RPMI8226 (cell line): ENCODE results near the gene CCDC12.
"Not testable (repeated sequence)": the region's sequence is repeated elsewhere in the genome, so short reads cannot be mapped to it uniquely, and the experiment has no call there.

Experiments used
- DNase-seq: peaks from one replicate; pipeline ENCODE4 v3.0.0-alpha.2; 2015

The CCDC12 gene

GRCh38 chr3:46978381-46978780 lies 1.8 kb upstream of the CCDC12 start:
- no peak for DNase-seq

DNA sequence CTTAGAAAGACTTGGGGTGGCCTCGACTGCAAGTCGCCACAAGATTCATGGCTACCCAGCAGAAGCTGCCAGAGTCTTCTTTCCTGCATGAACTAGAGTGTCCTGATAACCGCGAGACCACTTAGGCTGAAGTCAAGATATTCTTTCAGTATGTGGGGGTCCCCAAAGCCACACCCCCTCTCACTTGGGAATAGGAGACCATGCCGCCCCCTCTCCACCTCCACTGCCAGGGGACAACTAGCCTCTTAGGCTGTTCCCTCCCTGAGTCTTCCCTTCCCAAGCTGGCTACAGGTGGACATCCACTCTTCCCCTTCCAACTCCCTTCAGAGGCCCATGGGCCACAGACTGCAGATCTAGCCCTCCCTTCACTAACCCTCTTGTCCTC lies 1.3 kb upstream of the CCDC12 start:
- no peak for DNase-seq

DNA sequence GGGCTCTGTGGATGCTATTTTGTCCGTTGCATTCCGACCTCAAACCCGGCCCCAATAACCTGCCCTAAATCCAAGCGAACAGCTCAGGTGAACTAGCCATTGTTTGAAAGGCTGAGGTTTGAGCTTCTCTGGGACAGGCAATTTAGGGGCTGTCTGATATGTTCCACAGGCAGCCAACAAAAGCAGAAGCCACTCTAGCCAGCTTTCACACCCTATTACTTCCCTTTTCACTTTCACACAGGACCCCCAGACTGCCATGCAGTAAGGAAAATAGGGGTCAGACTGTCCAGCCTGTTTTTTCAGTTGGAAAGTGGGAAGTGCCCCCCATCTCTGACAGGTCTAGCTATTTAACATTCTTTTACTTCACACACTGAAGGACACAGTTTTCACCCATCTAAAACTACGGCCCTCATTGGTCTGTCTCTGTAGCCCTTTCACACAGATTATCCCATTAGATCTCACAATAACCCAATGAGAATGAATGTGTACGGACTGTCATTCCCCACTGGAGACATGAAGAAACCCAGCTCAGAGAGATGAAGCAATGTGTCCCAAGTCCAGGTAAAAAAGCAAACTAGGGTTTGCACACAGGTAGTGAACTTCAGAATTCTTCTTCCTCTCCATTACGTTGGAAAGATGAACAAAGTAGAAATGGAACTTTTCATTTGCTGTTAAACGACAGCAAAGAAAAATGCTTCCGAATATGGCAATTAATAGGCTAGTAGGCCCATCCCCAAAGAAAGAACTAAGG lies 1.9 kb downstream of the CCDC12 start:
- no peak for DNase-seq

DNA sequence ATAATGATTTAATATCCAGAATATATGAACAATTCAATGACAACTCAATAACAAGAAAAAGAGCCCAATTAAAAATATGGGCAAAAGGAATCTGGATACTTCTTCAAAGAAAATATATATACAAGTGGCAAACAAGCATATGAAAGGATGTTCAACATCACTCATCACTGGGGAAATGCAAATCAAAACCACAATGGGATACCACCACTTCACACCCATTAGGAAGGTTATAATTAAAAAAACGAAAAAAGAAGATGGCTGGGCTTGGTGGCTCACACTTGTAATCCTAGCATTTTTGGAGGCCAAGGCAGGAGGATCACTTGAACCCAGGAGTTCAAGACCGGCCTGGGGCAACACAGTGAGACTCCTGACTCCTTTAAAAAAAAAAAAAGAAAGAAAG lies 4.1 kb downstream of the CCDC12 start:
- no peak for DNase-seq

GRCh38 chr3:46971742-46972141 lies 4.8 kb downstream of the CCDC12 start:
- no peak for DNase-seq

DNA sequence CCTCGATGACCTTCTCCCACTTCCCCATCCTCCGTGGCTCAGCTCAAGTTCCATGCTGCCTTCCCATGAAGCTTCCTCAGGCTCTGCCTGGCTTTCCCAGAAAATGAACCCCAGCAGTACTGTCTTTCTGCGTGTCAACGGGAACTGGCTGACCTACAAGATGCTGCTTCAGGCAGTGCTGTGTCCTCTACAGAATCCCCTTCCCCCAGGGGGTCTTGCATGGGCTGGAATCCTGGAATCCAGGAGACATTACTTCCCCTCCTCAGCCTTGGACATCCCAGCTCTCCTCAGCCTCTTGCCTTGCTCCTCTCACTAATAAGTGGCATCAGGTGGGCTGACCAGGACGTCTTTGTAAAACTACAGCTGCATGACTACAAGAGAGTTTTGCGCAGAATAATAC lies 5.4 kb downstream of the CCDC12 start:
- no peak for DNase-seq

DNA sequence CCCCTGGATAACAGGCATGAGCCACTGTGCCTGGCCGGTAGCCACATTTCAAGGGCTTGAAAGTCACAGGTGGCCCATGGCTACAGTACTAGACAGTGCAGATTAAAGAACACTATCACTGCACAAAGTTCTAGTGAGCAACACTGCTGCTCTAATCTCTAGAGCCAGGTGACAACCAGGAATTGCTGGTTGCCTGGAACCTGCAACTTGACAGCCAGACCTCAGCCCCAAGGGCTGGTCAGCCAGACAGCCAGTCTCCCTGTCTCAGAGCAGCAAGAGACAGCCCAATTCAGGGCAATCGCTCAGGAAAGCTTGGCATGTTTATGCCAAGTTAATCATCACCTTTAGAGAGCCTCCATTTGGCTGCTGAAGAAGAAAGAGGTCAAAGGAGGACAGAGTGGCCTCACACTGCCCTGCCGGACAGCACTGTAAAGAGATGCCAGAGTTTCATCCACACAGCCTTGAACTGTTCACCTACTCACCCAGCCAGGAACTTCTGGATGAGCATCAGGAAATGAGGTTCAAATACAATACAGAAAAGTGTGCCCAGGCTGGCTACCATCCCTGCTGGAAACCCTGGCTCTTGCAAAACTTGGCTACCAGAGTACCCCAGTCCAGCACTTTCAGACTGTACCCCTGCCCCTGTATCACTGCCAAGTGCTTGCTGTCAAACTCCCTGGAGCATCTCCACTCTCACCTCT lies 6.0 kb downstream of the CCDC12 start:
- no peak for DNase-seq

- DNase-seq: no peak
These were observed 7.6 kb downstream of the CCDC12 start for GRCh38 chr3:46968783-46969428.

DNA sequence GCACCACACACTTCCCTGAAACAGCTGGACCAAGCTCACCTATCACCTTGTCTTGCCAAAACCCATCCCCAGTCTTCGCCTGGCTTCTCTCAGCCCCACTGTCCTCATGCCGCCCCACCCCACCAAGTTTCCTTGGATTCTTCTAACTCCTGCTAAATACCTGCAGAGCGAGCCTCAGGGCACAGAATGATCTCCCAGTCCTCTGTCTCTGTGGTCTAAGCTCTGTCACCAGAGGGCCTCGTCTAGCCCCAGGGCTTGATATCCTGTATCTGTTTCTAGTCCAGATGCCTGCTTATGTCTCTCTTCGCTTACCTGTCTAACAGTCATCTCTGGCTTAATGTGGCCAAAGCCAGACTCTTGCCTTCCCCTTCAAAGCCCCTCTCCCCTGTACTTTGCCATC lies 9.7 kb downstream of the CCDC12 start:
- DNase-seq: no peak

DNA sequence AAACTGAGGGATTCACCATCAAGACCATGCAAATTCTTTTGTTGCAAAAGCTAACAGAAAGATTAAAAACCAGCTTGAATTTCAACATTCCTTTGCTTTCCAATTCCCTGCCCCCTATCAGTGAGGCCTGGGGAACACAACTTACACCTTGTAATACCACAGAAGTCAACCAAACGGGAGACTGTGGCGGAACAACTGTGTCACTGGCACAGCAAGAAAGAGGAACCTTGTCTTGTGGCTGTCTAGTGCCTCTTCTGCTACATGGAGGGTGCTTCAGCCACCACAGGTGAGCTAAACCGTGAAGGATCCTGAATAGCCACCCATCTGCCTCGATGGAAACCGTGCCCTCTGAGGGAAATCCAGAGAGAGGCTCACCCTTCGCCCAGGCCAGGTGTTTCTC lies 11.4 kb downstream of the CCDC12 start:
- no peak for DNase-seq

- DNase-seq: not testable (repeated sequence)
These were observed 12.4 kb downstream of the CCDC12 start for GRCh38 chr3:46964038-46964590.

- DNase-seq: no peak
These were observed 13.6 kb downstream of the CCDC12 start for GRCh38 chr3:46962990-46963389.

DNA sequence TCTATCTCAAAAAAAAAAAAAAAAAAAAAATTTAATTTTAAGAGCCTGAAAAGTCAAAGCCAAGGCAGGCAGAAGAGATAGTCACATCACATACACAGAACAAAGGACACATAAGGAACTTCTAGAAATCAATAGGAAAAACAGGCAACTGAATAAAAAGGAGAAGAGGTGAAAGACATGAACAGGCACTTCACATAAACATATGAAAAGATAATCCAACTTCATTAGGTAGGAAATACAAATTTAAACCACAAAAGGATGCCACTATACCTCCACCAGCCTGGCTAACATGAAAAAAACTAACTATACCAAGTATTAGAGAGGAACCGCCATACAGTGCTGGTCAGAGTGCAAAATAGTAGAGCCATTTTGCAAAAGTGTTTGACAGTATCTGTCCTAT lies 14.1 kb downstream of the CCDC12 start:
- no peak for DNase-seq

DNA sequence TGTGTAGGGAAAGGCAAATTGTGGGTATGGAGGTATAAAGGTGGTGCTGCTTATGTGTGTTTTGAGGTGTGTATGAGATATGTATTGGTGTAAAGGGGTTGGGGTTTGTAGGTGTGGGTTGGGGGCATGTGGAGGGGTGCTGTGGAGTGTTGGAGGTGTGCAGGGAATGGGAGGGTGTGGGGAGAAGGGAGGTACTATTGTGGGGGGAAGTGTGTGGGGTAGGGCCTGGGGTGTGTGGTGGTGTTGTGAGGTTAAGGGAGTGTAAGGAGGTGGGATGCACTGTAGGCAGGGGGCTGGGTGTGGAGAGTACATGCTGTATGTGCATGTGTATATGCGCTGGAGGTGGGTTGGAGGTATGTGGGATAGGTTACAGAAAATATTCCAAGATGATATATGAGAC lies 15.7 kb downstream of the CCDC12 start:
- DNase-seq: no peak

DNA sequence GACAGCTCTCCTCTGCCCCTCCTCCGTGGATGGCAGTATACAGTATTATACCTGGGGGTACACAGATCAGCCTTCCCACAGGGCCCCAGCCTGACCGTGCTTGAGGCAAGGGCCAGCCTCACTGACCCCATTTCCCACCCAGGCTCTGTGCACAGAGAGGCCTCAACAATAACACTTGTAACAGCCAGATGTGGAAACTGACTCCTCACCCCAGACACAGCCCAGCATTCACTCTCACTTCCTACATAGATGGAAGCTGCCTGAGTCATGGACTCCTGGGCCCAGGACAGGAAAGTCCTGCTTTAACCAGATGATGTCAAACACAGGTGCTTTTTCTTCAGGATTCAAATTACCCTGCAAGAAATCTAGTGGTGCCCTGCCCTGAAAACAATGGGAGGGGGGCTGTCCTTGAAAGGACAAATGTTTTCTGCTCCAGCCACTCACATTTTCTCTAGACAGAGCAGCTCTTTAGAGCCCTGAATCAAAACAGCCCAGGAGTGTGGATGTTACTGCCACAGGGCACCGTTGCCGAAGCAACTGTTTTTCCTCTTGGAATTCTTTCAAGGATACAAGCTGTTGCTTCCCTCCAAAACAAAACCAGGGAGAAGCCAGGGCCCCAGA lies 16.4 kb downstream of the CCDC12 start:
- no peak for DNase-seq

- no peak for DNase-seq
These were observed 17.4 kb downstream of the CCDC12 start for GRCh38 chr3:46959161-46959511.

- DNase-seq: no peak
These were observed 17.9 kb downstream of the CCDC12 start for GRCh38 chr3:46958467-46959160.

- DNase-seq: no peak
These were observed 19.3 kb downstream of the CCDC12 start for GRCh38 chr3:46957092-46957820.

DNA sequence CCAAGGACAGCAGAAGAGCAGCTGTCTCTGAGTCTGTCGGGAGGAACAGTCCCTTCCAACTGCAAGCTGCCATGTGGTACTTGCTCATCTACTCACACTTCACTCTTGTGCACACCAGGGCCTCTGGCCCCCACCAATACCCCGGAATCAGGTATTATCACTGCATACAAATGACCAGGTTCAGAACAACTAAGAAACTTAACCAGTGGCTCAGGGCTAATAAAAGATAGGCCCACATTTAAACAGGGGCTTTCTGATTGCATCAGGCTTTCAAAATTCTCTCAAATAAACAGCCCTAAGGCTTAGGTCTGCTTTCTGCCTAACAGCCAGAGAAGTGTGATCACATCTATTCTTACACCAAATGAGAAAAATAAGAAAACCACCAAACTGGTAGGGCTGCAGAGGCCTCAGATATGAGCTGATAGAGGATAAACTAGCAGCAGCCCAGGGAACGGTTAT lies 20.7 kb downstream of the CCDC12 start:
- DNase-seq: no peak

- no peak for DNase-seq
These were observed 21.4 kb downstream of the CCDC12 start for GRCh38 chr3:46955157-46955556.

- no peak for DNase-seq
These were observed 22.4 kb downstream of the CCDC12 start for GRCh38 chr3:46954178-46954577.
